H9 (cell line): ENCODE data around the gene PPFIA4. TPM values are rescaled to one million over a fixed set of nuclear protein-coding genes. Genes with fewer than 3 reads are reported as not detected.

Experiments
- DNase-seq: peaks from one replicate; pipeline ENCODE4 v3.0.0-alpha.2; 2017
- H2AFZ ChIP-seq: one replicate; pipeline ENCODE4 v1.6.1; 2013; ENCODE audit warnings: mild to moderate bottlenecking, low read length, control low read depth, moderate library complexity
- H2AK5ac ChIP-seq: 2 replicates; pipeline ENCODE4 v1.6.1; 2013; ENCODE audit warnings: low read length, control low read depth, mixed read lengths; ENCODE audit not compliant: insufficient read length
- H2BK120ac ChIP-seq: one replicate; pipeline ENCODE4 v1.6.1; 2013; ENCODE audit warnings: low read depth, mild to moderate bottlenecking, low read length, control low read depth, inconsistent platforms; ENCODE audit not compliant: poor library complexity, severe bottlenecking
- H2BK12ac ChIP-seq: 2 replicates; pipeline ENCODE4 v1.6.1; 2013; ENCODE audit warnings: low read length, control low read depth, mixed read lengths, low read depth; ENCODE audit not compliant: insufficient read length
- H2BK15ac ChIP-seq: 2 replicates; pipeline ENCODE4 v1.6.1; 2013; ENCODE audit warnings: low read depth, low read length, control low read depth
- H2BK20ac ChIP-seq: one replicate; pipeline ENCODE4 v1.6.1; 2013; ENCODE audit warnings: low read depth, mild to moderate bottlenecking, low read length, control low read depth, inconsistent platforms; ENCODE audit not compliant: poor library complexity, severe bottlenecking
- H2BK5ac ChIP-seq: 2 replicates; pipeline ENCODE4 v1.6.1; 2013; ENCODE audit warnings: low read length, control low read depth, mixed read lengths; ENCODE audit not compliant: insufficient read length
- H3K14ac ChIP-seq: 2 replicates; pipeline ENCODE4 v1.6.1; 2013; ENCODE audit warnings: low read length, control low read depth; ENCODE audit not compliant: insufficient read depth
- H3K18ac ChIP-seq: 2 replicates; pipeline ENCODE4 v1.6.1; 2013; ENCODE audit warnings: low read depth, mild to moderate bottlenecking, mixed read lengths, low read length, control low read depth; ENCODE audit not compliant: insufficient read length
- H3K23ac ChIP-seq: 2 replicates; pipeline ENCODE4 v1.6.1; 2013; ENCODE audit warnings: low read length, control low read depth, mixed read lengths, low read depth; ENCODE audit not compliant: insufficient read length
- H3K23me2 ChIP-seq: 2 replicates; pipeline ENCODE4 v1.6.1; 2013; ENCODE audit warnings: low read depth, mild to moderate bottlenecking, mixed read lengths, low read length, control low read depth; ENCODE audit not compliant: insufficient read length, poor library complexity, severe bottlenecking
- H3K27ac ChIP-seq: 2 replicates; pipeline ENCODE4 v1.5.1; 2013; ENCODE audit warnings: low read length, control low read depth, mixed read lengths, low read depth; ENCODE audit not compliant: insufficient read length
- H3K27me3 ChIP-seq: 2 replicates; pipeline ENCODE4 v1.6.1; 2013; ENCODE audit warnings: low read length, control low read depth, inconsistent platforms; ENCODE audit not compliant: insufficient read depth
- H3K4ac ChIP-seq: 2 replicates; pipeline ENCODE4 v1.6.1; 2013; ENCODE audit warnings: low read depth, mild to moderate bottlenecking, control low read depth, inconsistent platforms, low read length, moderate library complexity
- H3K4me1 ChIP-seq: 2 replicates; pipeline ENCODE4 v1.6.1; 2013; ENCODE audit warnings: low read length, control low read depth, inconsistent platforms; ENCODE audit not compliant: insufficient read depth
- H3K4me2 ChIP-seq: 2 replicates; pipeline ENCODE4 v1.6.1; 2013; ENCODE audit warnings: low read length, control low read depth, mixed read lengths; ENCODE audit not compliant: insufficient read length, insufficient read depth
- H3K56ac ChIP-seq: 2 replicates; pipeline ENCODE4 v1.6.1; 2013; ENCODE audit warnings: low read depth, mild to moderate bottlenecking, mixed read lengths, low read length, control low read depth; ENCODE audit not compliant: insufficient read length
- H3K79me1 ChIP-seq: 2 replicates; pipeline ENCODE4 v1.6.1; 2013; ENCODE audit warnings: low read depth, mild to moderate bottlenecking, moderate library complexity, low read length, control low read depth, inconsistent platforms; ENCODE audit not compliant: insufficient read depth, poor library complexity, severe bottlenecking
- H3K79me2 ChIP-seq: 2 replicates; pipeline ENCODE4 v1.6.1; 2013; ENCODE audit warnings: low read length, control low read depth, inconsistent platforms; ENCODE audit not compliant: insufficient read depth
- H3K9ac ChIP-seq: 2 replicates; pipeline ENCODE4 v1.6.1; 2013; ENCODE audit warnings: low read length, control low read depth, mixed read lengths; ENCODE audit not compliant: insufficient read length; ENCODE audit errors: extremely low read depth
- H3K9me3 ChIP-seq: one replicate; pipeline ENCODE4 v1.6.1; 2013; ENCODE audit warnings: low read depth, low read length, inconsistent platforms; ENCODE audit not compliant: control insufficient read depth
- H3T11ph ChIP-seq: one replicate; pipeline ENCODE4 v1.6.1; 2013; ENCODE audit warnings: mild to moderate bottlenecking, low read length, control low read depth, inconsistent platforms
- H4K20me1 ChIP-seq: one replicate; pipeline ENCODE4 v1.6.1; 2013; ENCODE audit not compliant: control insufficient read depth, insufficient read length, insufficient read depth
- H4K5ac ChIP-seq: 2 replicates; pipeline ENCODE4 v1.6.1; 2013; ENCODE audit warnings: low read depth, mild to moderate bottlenecking, mixed read lengths, low read length, control low read depth; ENCODE audit not compliant: insufficient read length
- H4K8ac ChIP-seq: replicated peaks from 2 replicates; pipeline ENCODE4 v1.6.1; 2013; ENCODE audit warnings: low read length, control low read depth, mixed read lengths, low read depth; ENCODE audit not compliant: insufficient read length
- H4K91ac ChIP-seq: 2 replicates; pipeline ENCODE4 v1.6.1; 2013; ENCODE audit warnings: low read depth, mild to moderate bottlenecking, moderate library complexity, mixed read lengths, low read length, control low read depth; ENCODE audit not compliant: insufficient read length
- H3K27ac Mint-ChIP-seq, 3 experiments: 2 replicates in 2 of 3; 3 replicates in 1 of 3; pipeline ENCODE4 v1.8.0; 2020 to 2021; ENCODE audit warnings: mixed read lengths in 3 of 3, mild to moderate bottlenecking in 1 of 3, moderate library complexity in 1 of 3
- H3K27me3 Mint-ChIP-seq: 2 replicates; pipeline ENCODE4 v1.8.0; 2021; ENCODE audit warnings: low read depth, mild to moderate bottlenecking, moderate library complexity, mixed read lengths
- H3K36me3 Mint-ChIP-seq, 3 experiments: 2 replicates in 2 of 3; 3 replicates in 1 of 3; pipeline ENCODE4 v1.8.0; 2020 to 2021; ENCODE audit warnings: low read depth in 3 of 3, mixed read lengths in 3 of 3; ENCODE audit not compliant: insufficient read depth in 1 of 3
- H3K4me1 Mint-ChIP-seq, 2 experiments: 2 replicates each; pipeline ENCODE4 v1.8.0; 2020; ENCODE audit warnings: mixed read lengths in 2 of 2
- H3K4me3 Mint-ChIP-seq, 2 experiments: 2 replicates in 1 of 2; 3 replicates in 1 of 2; pipeline ENCODE4 v1.8.0; 2020 to 2021; ENCODE audit warnings: mild to moderate bottlenecking in 2 of 2, mixed read lengths in 2 of 2, moderate library complexity in 1 of 2
- H3K9me3 Mint-ChIP-seq, 2 experiments: 2 replicates in 1 of 2; 3 replicates in 1 of 2; pipeline ENCODE4 v1.8.0; 2020; ENCODE audit warnings: mild to moderate bottlenecking in 2 of 2, mixed read lengths in 2 of 2, moderate library complexity in 1 of 2
- CTCF ChIP-seq: fragments of 200-600 bp; sonication (generic); conservative IDR thresholded peaks from 3 replicates; pipeline ENCODE4 v1.8.0; 2021; ENCODE audit warnings: antibody characterized with exemption, mild to moderate bottlenecking
- WGBS: extraction: QIAGEN DNeasy Blood & Tissue Kit; methylation state at CpG from one replicate; pipeline ENCODE4 v1.1.7; 2013; ENCODE audit warnings: missing lambda C conversion rate, low lambda C conversion rate, mixed read lengths; ENCODE audit not compliant: insufficient read length; ENCODE audit errors: extremely low coverage; 5-methylcytosine and 5-hydroxymethylcytosine counted together
- total RNA-seq: library from RNA; stranded (reverse); gene quantifications from 2 replicates; pipeline ENCODE4 v1.2.1, GENCODE V29; 2021

PPFIA4 gene
- total RNA-seq, 1 experiment from 2014 or later: 3.9 TPM

GRCh38 chr1:203026666-203027663 lies 674 bp downstream of the PPFIA4 start:
- Histone ChIP-seq H3K23me2 (peaks cover 7% of the 10 kb centered on the region), H3K4me1 (no peaks in the 10 kb centered on the region), H4K91ac (no peak overlapping the region), H3K56ac (no peak overlapping the region), H3K27ac (no peak overlapping the region), H2BK15ac (no peak overlapping the region), H2BK5ac (no peak overlapping the region), H4K8ac (no peak overlapping the region), H3K4ac (no peak overlapping the region), H4K5ac (no peak overlapping the region), H3K23ac (no peak overlapping the region), H3K9ac (peak overlapping the region; percentile 20), H3K14ac (peak overlapping the region; percentile 43; the same call in 1 of the 2 replicates), H3K9me3 (no peaks in the 10 kb centered on the region), H3K79me1 (no peaks in the 10 kb centered on the region), H2BK120ac (no peak overlapping the region), H3K79me2 (no peaks in the 10 kb centered on the region), H2BK12ac (no peak overlapping the region), H2AK5ac (no peak overlapping the region), H4K20me1 (peaks cover 2% of the 10 kb centered on the region), H2AFZ (no peak overlapping the region), H3T11ph (no peak overlapping the region), H3K18ac (no peak overlapping the region), H3K27me3 (peaks cover 12% of the 10 kb centered on the region; the same call in 1 of the 2 replicates), H2BK20ac (no peak overlapping the region), H3K4me2 (peak overlapping the region; percentile 73)
- Mint-ChIP-seq H3K27me3 (peaks cover 38% of the 10 kb centered on the region), H3K36me3 (peaks cover 20 to 34% (median 33%) of the 10 kb centered on the region in 3 experiments), H3K9me3 (peaks cover 0 to 8% of the 10 kb centered on the region in 2 experiments; a peak in 1 of 5 replicates), H3K4me3 (peak overlapping the region; percentile 71 to 88), H3K4me1 (peaks cover 18% of the 10 kb centered on the region in 2 experiments), H3K27ac (no peak overlapping the region)
- peak; percentile 29 for DNase-seq
- TF ChIP-seq CTCF: peak; percentile 33; the same call in 1 of the 3 replicates
- no CpG with 5 or more reads among the region's 46 CpGs for WGBS
